Left renal cortex interstitium (tissue), 4 donors: Measurements from ENCODE around the gene ACTL8. TPM values are rescaled to one million over a fixed set of nuclear protein-coding genes. Genes with fewer than 3 reads are reported as not detected.

Experiments used
- DNase-seq, 4 donors: peaks; one replicate each; pipeline ENCODE4 v3.0.0-alpha.2; 2013; ENCODE audit warnings: low read depth in 4 of 4, low spot score in 2 of 4, missing footprints in 1 of 4
- polyA plus RNA-seq, 4 donors: library from polyadenylated mRNA; unstranded; fragments of 120-200 nt; gene quantifications; one replicate each; pipeline ENCODE4 v1.2.1, GENCODE V29; 2013; ENCODE audit not compliant: insufficient read length in 4 of 4

Gene ACTL8
- polyA plus RNA-seq, 4 donors: not detected

DNA sequence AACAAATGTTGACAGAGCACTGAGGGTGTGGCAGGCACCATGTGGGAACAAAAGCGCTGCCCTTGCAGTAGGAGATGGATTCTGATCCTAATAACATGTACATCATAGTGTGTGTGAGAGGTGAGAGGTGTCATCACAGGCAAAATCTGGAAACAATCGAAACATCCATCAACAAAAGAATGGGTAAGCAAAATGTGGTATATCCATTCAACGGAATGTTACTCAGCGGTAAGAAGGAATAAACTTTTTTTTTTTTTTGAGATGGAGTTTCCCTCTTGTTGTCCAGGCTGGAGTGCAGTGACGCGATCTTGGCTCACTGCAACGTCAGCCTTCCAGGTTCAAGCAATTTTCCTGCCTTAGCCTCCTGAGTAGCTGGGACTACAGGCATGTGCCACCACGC, 112.3 kb downstream of the ACTL8 start:
- no peak for DNase-seq

- DNase-seq: no peak
Measured at GRCh38 chr1:17869815-17870214, 114.7 kb downstream of the ACTL8 start.

GRCh38 chr1:17870679-17871078, 115.5 kb downstream of the ACTL8 start:
- DNase-seq: no peak

DNA sequence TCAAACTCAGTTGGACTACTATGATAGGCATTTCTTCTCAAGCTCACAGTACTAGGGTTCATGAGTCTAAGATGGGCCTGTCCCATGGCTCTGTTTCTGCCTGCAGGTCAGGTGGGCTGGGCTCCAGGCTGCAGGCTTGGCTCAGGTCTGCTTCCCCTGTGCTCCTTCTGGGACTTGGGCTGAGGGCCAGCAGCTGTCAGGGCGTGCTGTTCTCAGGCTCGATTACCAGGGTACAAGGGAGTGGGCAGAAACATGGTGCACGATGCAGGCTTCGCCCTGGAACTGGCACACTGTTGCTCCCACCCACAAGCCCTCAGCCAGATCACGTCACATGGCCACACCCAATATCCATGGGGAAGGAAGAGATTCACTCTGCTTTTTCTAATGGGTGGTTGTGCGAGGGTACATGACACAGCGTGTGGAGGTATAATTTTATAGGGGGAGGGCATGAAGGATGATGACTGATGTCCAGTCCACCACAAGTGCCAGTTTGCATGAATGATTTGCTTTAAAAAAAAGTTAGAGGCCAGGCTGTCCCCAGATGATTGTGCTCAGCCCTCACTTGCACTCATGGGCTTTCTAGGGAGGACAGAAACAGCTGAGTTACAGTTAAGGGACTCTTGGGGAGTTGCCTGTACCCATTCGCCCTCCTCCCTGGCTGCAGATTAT, 118.0 kb downstream of the ACTL8 start:
- no peak for DNase-seq

DNA sequence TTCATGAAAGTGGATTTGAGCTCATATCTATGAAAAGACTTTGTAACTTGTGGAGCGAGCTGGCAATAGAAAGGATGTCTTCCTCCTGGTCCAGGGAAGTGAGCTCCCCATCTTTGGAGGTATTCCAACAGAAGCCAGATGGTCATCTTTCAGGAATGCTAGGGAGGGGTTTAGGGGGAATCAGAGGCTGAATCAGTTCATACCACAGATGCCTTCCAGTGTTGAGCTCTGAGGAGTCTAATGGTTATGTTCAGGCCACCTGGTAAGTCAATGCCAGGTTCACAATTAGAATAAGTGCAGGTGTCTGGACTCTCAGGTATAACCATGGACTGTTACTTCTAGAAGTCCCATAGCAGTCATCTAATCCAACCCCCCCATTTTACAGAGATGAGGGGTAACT, 119.1 kb downstream of the ACTL8 start:
- no peak for DNase-seq

- peak in 3 of 4 donors; percentile 3 to 17 (median 13) for DNase-seq
Measured at GRCh38 chr1:17874710-17875109, 119.6 kb downstream of the ACTL8 start.

- DNase-seq: no peak
Measured at GRCh38 chr1:17875171-17875881, 120.2 kb downstream of the ACTL8 start.

DNA sequence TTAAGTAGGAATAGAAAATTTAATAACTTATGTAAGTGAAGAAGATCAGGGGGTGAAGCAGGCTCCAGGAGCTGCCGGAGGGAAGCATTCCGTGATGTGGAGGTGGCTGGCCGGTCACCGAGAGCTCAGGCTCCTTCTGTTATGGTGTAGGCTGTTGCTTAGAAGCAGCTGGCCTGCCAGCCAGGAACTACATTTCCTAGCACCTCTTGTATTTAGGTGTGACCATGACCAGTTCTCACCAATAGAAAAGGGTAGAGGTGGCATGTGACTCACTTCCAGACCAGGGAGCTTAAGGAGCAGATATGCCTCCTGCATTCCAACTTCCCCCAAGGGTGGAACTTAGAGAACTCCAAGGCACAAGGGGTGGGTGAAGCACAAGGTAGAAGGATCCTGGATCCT, 120.7 kb downstream of the ACTL8 start:
- no peak for DNase-seq

Other genes starting within 250 kb of the ACTL8 start
- gene ARHGEF10L, start 215.6 kb upstream of the ACTL8 start, polyA plus RNA-seq: 10 to 100 TPM; 38.5 to 60.9 (median 48.7) TPM